B cell (primary cell): ENCODE results near the gene FAM53B. TPM values are rescaled to one million over a fixed set of nuclear protein-coding genes. Genes with fewer than 3 reads are reported as not detected.

Experiments
- ATAC-seq: fragments of 200-7000 bp; cut with Tn5 transposase; one replicate; pipeline ENCODE4 v1.10.0; 2021; ENCODE audit warnings: low read depth, mild to moderate bottlenecking, moderate number of reproducible peaks, moderate library complexity
- CTCF ChIA-PET: fragments of 350-600 bp; sonication (Branson Sonifier 250); formaldehyde crosslinking; loops from one replicate; lab custom pipeline; 2021; ENCODE audit warnings: antibody characterized with exemption, inconsistent platforms; lab: Charles Lee
- POLR2A ChIA-PET: fragments of 350-600 bp; sonication (Branson Sonifier 250); formaldehyde crosslinking; loops from one replicate; lab custom pipeline; 2021; ENCODE audit warnings: antibody characterized with exemption; lab: Charles Lee
- DNase-seq: peaks from one replicate; pipeline ENCODE4 v3.0.0; 2013
- H2AFZ ChIP-seq: 2 replicates; pipeline ENCODE4 v1.6.1; 2012; ENCODE audit warnings: mild to moderate bottlenecking, low read depth, low read length; ENCODE audit not compliant: insufficient read depth, poor library complexity, severe bottlenecking
- H3K27ac ChIP-seq, 2 donors: 1 replicate in 1 of 2; 2 replicates in 1 of 2; pipeline ENCODE4 v1.5.1; 2012 to 2013; ENCODE audit warnings: low read length in 2 of 2, mild to moderate bottlenecking in 2 of 2, moderate library complexity in 1 of 2
- H3K27me3 ChIP-seq, 4 experiments: fragments of 200-600 bp in 1 of 4; sonication (generic) in 1 of 4; replicated peaks in 1 of 4; 1 replicate in 2 of 4; 2 replicates in 2 of 4; pipeline versions ENCODE4 v1.6.1 to v1.7.0; 2013 to 2016; ENCODE audit warnings: low read length in 3 of 4, mild to moderate bottlenecking in 2 of 4, mixed read lengths in 1 of 4, moderate library complexity in 1 of 4; ENCODE audit not compliant: insufficient read depth in 4 of 4, control insufficient read depth in 3 of 4; ENCODE audit errors: control extremely low read depth in 1 of 4
- H3K36me3 ChIP-seq, 2 experiments: replicated peaks in 1 of 2; 1 replicate in 1 of 2; 2 replicates in 1 of 2; pipeline versions ENCODE4 v1.6.1 to v1.7.1; 2013; ENCODE audit warnings: low read length in 1 of 2; ENCODE audit not compliant: insufficient read depth in 2 of 2, control insufficient read depth in 1 of 2; ENCODE audit errors: control extremely low read depth in 1 of 2, extremely low read depth in 1 of 2
- H3K4me1 ChIP-seq, 2 donors: fragments of 200-600 bp in 1 of 2; sonication (generic) in 1 of 2; 1 replicate in 1 of 2; 2 replicates in 1 of 2; pipeline versions ENCODE4 v1.5.1 to v1.6.1; 2013 to 2017; ENCODE audit warnings: low read length in 2 of 2; ENCODE audit not compliant: control insufficient read depth in 2 of 2, insufficient read depth in 2 of 2
- H3K4me2 ChIP-seq: replicated peaks from 2 replicates; pipeline ENCODE3; 2012; ENCODE audit warnings: mild to moderate bottlenecking, low read depth, low read length; ENCODE audit not compliant: poor library complexity, severe bottlenecking
- H3K4me3 ChIP-seq, 5 experiments: fragments of 200-600 bp in 1 of 5; sonication (generic) in 1 of 5; 1 replicate in 3 of 5; 2 replicates in 2 of 5; pipeline versions ENCODE4 v1.5.1 to v1.7.0; 2011 to 2016; ENCODE audit warnings: low read length in 4 of 5, mild to moderate bottlenecking in 4 of 5, low read depth in 2 of 5, control low read depth in 1 of 5, moderate library complexity in 1 of 5; ENCODE audit not compliant: insufficient read depth in 1 of 5; ENCODE audit errors: control extremely low read depth in 1 of 5, extremely low read depth in 1 of 5
- H3K79me2 ChIP-seq: fragments of 200-600 bp; sonication (generic); one replicate; pipeline ENCODE4 v1.6.0; 2016; ENCODE audit warnings: low read length; ENCODE audit not compliant: control insufficient read depth, insufficient read depth
- H3K9ac ChIP-seq: fragments of 200-600 bp; sonication (generic); 2 replicates; pipeline ENCODE4 v1.6.1; 2017; ENCODE audit warnings: mild to moderate bottlenecking, low read length, moderate library complexity
- H3K9me3 ChIP-seq, 3 donors: one replicate each; pipeline versions ENCODE4 v1.6.1 to v1.7.1; 2013; ENCODE audit warnings: low read length in 2 of 3; ENCODE audit not compliant: control insufficient read depth in 2 of 3, insufficient read depth in 1 of 3; ENCODE audit errors: control extremely low read depth in 1 of 3
- H4K20me1 ChIP-seq: 2 replicates; pipeline ENCODE4 v1.6.0; 2012; ENCODE audit warnings: mild to moderate bottlenecking, low read length; ENCODE audit not compliant: insufficient read depth, control insufficient read depth, poor library complexity, severe bottlenecking
- H3K27ac Mint-ChIP-seq: one replicate; pipeline ENCODE4 v1.8.0; 2021; ENCODE audit warnings: mixed read lengths
- H3K27me3 Mint-ChIP-seq: one replicate; pipeline ENCODE4 v1.8.0; 2021; ENCODE audit warnings: mixed read lengths
- H3K4me1 Mint-ChIP-seq: one replicate; pipeline ENCODE4 v1.8.0; 2021; ENCODE audit warnings: mixed read lengths
- H3K4me3 Mint-ChIP-seq: one replicate; pipeline ENCODE4 v1.8.0; 2021; ENCODE audit warnings: mixed read lengths
- H3K9me3 Mint-ChIP-seq: one replicate; pipeline ENCODE4 v1.8.0; 2022; ENCODE audit warnings: mixed read lengths; ENCODE audit not compliant: insufficient read depth
- CTCF ChIP-seq: fragments of 200-600 bp; IDR thresholded peaks from one replicate; pipeline ENCODE4 v1.8.0; 2022; ENCODE audit warnings: antibody characterized with exemption, mild to moderate bottlenecking
- EZH2 ChIP-seq: IDR thresholded peaks from 2 replicates; pipeline ENCODE4 v1.6.1; 2012; ENCODE audit warnings: borderline replicate concordance, low read depth, mild to moderate bottlenecking, moderate library complexity, low read length; ENCODE audit not compliant: insufficient read depth, poor library complexity, severe bottlenecking
- WGBS: methylation state at CpG from one replicate; pipeline ENCODE4 v1.1.5; 2013; ENCODE audit warnings: missing lambda C conversion rate; ENCODE audit not compliant: insufficient coverage; 5-methylcytosine and 5-hydroxymethylcytosine counted together
- intact Hi-C: fragments of 100-400 bp; cut with micrococcal nuclease; formaldehyde crosslinking; loops from one replicate; pipeline ENCODE4 v1.10.0; 2022
- polyA plus RNA-seq: library from polyadenylated mRNA; depleted of rRNA; stranded (reverse); fragments of >200 nt; gene quantifications from 2 replicates; pipeline ENCODE4 v1.2.3, GENCODE V29; 2012
- total RNA-seq, 2 donors: library from RNA; stranded (reverse); fragments of 120-200 nt in 1 of 2; gene quantifications; 1 replicate in 1 of 2; 2 replicates in 1 of 2; pipeline versions ENCODE4 v1.2.3 to v1.2.4, GENCODE V29; 2013 to 2022

Gene FAM53B
- total and polyA plus RNA-seq, 2 donors (not counting 1 experiment from before 2014, with no cell fraction given), result 51.2 to 186 TPM

- POLR2A ChIA-PET, result interaction anchor here (0.6 to 3.4 kb wide), 5 partner anchors 13 to 186 kb away, joined by 3 to 15 read pairs (median 6); no protein-coding TSS in a partner anchor
- Histone ChIP-seq H3K9ac (peak overlapping the region; percentile 14), H3K9me3 (no peaks in the 10 kb centered on the region), H4K20me1 (peaks cover 63% of the 10 kb centered on the region), H3K4me2 (peak overlapping the region; percentile 61), H3K27ac (peak overlapping the region; percentile 92 to 98), H3K4me3 (peak overlapping the region in 1 of 5 experiments; percentile 26), H3K27me3 (no peaks in the 10 kb centered on the region), H3K4me1 (peaks cover 100% of the 10 kb centered on the region in 2 donors), H2AFZ (peak overlapping the region; percentile 32), H3K36me3 (peaks cover 6 to 35% of the 10 kb centered on the region in 2 experiments), H3K79me2 (peaks cover 97% of the 10 kb centered on the region)
- H3K27ac Mint-ChIP-seq, result peak overlapping the region; percentile 95
- 53% methylated on average over 8 of the region's 16 CpGs for WGBS
- TF ChIP-seq EZH2 (no peak), CTCF (no peak)
- DNase-seq, result peak; percentile 49
- CTCF ChIA-PET, result interaction anchor here (0.7 to 19.2 kb wide), 8 partner anchors 10 to 191 kb away, joined by 3 to 353 read pairs (median 31); no protein-coding TSS in a partner anchor
- H3K4me3 Mint-ChIP-seq, result peak overlapping the region; percentile 73
- H3K4me1 Mint-ChIP-seq, result peaks cover 93% of the 10 kb centered on the region
- ATAC-seq, result no peak
- no peaks in the 10 kb centered on the region for H3K27me3 Mint-ChIP-seq
- no peaks in the 10 kb centered on the region for H3K9me3 Mint-ChIP-seq
- intact Hi-C loops, result loop anchor here (5.0 kb wide), 1 partner anchor 34 kb away; no protein-coding TSS in a partner anchor
Observed at GRCh38 chr10:124721330-124722045, 22.7 kb downstream of the FAM53B start.
